Activated T-helper 1 cell treated with Interleukin-2 at 50 U/mL for 16 hours (primary cell): Measurements from ENCODE around the gene TMEM184B.

Experiments used
- DNase-seq: peaks from one replicate; pipeline ENCODE4 v3.0.0-alpha.2; 2020; ENCODE audit warnings: low read depth

TMEM184B gene

DNA sequence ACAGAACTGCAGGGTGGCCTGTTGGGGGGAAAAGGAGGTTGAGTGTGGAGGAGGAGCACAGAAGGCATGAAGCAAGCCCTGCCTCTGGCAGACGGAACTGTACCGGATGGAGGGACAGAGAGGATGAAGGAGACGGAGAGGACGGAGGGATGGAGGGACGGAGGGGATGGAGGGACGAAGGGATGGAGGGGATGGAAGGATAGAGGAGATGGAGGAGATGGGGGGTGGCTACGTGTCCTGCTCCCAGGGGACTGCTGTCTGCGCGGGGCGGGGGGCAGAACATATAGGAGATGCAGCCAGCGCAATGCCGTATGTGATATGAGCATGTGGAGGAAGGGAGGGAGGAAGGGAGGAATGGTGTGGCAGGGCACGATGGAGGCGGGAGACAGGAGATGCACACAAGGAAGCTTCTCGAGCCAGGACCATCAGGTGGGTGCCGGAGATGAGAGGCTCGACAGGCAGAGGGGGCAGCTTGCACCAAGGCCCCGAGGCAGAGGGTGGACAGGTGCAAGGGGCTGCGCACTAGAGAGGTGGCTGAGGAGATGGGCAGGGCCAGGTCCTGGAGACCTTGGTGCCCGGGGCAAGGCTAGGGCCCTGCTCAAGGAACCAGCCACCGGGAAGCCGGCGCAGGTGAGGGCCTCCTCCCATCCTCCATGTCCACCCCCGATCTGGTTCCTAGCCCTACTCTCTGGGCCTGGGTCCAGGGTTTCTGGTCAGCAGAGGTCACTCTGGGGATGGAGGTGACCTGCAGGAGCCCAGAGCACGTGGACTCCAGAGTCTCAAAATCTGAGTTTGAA, 45.8 kb downstream of the TMEM184B start:
- no peak for DNase-seq

DNA sequence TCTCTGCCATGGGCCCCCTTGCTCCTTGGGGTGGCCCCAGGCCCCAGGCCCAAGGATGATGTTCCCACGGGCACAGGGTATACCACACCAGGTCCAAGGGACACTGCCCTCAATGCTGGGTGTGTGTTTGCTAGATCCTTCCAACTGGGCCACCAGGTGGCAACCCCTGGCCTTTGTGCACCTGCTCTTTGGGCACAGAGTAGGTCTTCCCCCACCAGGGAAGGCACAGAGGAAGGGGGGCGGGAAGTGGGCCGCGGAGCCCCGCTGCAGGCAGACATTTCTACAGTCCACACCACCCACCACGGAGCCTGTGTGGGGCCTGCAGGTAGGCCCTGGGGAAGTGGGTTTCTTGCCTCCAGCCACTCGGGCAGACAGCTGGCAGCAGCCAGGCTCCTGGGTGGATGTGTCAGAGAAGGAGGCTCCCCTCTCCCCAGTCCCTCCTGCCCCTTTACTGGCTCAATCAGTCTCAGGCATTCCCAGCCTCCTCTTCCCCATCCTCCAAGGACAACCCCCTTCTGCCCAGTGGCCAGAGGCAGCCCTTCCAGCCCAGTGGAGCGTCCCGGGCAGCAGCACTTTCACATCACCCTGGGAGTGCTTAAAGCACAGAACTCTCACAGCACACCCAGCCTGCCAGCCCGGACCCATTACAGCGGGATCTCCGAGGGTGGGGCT, 49.4 kb downstream of the TMEM184B start:
- no peak for DNase-seq

DNA sequence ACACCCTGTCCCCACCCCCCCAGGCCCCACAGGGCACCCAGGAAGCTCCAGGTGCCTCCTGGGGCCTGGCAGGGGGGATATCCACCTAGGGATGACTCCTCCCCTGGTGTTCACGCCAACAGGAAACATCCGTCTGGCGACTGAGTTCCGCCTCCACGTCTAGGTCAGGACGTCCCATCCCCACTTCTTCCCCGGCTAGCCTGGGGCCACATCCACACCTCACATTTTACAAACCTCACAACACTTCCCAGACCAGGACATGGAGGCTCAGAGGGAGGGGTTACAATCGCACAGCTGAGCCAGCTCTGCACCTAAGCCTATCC, 50.1 kb downstream of the TMEM184B start:
- DNase-seq, result no peak

DNA sequence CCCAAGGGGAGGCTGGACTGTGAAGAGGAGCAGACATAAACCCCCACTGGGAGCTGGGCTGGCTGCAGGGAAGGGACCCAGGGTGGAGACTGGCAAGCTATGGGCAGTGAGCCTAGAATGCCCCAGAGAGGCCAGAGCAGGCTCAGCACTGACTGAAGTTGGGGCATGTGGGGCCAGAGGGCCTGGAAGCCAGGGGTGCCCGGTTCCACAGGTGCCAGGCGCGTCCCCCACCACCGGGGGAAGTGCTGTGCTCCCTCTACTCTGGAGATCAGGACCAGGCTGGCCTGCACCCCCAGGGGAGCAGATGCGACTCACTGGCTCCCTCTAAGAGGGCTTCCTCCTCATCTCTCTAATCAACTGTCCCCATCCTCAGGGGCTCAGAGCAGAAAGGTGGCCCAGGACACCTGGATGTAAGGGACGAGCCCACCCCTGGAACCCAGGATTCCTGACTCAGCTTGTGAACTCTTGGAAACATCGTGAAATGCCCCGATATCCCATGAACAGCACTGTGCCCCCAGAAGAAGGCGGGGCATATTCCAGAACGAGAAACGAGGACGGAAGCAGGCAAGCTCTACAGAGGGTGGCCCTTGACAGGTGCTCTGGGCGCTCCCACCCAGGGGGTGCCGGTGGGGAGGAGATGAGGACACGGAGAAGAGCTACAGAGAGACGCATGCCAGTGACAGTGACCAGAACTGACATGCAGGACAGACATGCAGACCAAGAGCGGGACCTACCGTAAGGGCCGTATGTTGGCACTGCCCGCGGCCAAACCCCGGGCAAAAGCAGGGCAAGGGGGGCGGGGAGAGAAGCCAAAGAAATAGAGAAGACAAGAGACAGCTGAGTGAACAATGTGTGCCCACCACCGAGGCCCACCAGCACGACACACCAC, 50.7 kb downstream of the TMEM184B start:
- DNase-seq, result no peak

DNA sequence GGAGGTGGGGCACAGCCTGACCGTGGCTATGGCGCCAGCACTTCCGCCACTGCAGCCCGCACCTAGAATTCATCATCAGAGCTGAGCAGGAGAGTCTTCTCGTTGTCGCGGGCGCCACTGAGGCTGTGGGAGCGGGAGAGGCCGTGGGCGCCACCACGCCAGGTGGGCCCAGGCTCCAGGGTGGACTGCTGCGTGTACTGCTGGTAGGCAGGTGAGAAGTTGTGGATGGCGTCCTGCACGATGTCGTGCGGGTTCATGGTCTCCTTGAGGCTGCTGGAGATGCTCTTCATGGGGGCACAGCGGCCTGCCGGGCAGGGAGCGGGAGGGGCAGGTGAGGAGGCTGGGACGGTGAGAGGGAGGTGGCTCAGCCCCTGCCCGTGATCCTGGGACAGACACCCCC, 51.4 kb downstream of the TMEM184B start:
- no peak for DNase-seq

DNA sequence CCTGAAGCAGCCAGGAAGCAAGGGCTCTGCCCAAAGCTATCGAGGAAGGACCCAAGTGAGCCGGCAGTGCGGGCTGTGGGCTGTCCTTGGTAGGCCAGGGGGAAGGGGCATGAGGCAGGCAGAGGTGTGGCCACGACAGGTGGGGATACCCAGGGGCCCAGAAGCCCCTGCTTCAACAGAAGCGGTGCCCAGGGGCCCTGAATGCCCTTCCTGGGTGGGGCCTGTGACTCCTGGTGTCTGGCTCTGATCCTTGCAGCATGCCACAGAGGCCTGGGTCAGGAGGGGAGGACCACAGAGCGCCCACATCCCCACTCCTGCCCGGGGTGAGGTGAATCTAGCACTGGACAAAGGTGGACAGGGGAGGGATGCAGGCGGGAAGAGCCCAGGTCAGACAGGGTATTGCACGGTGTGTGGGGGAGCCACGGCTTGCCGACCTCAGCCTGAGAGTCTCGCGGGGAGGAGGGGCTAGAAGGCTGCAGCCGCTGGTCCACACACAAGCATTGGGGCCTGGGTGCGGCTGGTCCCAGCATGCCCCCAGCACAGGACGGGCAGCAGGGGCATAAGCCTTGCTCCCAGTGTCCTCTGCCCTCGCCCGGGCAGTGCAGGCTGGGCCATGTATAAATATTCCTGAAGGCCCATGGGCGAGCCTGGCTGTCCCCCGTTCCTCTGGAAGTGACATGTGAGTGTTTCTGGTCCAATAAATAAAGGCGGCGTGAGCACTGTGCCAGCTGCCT, 52.0 kb downstream of the TMEM184B start:
- no peak for DNase-seq

DNA sequence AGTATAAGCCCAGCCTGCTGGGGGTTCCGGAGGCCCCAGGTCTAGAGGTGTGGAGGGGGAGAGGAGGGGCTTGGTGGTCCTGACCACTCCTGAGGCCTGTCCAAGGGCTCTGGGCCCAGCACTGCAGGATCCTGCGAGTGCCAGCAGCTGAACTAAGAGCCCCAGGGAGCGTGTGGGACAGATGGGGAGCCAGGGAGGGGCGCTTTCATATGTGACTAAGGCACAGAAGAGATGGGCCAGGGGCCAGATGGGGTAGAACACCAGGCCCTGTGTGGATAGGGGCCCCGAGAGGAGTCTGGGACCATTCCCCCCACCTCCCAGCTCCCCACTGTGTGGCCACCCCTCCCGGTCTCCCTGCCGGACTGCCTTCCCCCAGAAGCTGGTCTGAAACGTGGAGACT, 52.6 kb downstream of the TMEM184B start:
- DNase-seq, result no peak

DNA sequence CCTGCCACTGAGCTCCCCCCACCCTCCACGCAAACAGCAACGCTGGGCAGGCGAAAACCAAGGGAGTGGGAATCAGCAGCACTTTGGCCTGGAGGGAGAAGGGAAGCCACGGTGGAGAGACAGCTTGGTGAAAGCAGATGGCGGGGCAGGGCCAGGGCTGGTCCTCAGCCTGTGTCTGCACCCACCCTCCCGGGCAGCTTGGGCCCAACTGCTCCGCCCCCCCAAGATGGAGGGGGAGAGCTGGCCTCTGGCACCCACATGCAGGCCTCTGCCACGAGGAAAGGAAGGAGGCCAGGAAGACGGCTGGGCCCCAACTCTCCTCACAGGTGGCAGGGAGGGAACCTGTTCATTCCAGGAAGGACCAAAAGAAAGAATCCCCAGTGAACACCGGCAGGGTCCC, 53.2 kb downstream of the TMEM184B start:
- no peak for DNase-seq

DNA sequence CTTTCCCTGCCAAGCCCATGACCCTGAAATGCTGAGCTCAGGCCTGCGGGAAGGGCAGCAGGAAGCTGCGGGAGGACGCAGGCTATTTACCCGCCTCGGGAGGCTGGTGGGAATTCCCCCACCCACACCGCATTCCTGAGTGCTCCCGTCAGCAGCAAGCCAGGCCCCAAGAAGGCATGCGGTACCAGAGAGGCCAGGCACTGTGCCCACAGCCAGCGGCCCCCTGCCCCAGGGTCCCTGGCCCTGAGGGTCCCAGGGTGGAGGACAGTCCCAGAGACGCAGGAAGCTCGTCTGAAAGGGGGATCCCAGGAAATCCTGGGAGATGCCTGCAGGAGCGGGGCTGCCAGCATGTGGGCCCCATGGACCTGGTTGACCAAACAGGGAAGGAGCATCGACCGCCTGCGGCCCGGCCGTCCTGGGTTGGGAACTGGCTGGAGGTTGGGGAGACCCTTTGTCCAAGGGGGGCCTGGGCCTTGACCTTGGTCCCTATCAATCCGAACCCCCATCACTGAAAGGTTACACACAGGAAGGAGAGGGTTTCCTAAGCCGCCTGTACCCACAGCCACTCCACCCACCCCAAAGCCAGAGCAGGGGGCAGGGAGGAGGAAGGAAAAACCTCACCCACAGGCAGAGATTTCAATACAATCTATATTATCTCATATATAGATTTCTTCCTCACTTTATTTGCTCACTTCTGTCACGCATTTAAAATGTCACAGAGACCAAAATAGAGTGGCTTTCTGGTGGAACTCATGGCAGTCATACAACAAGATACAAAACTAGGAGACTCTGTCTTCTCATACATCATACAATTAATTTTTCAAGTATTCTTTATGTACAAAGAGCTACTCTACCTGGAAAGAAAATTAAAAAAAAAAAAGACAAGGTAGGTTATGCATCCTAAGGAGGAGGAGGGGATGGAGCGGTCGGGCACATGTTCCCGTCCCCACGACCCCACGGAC, 53.9 kb downstream of the TMEM184B start:
- no peak for DNase-seq

DNA sequence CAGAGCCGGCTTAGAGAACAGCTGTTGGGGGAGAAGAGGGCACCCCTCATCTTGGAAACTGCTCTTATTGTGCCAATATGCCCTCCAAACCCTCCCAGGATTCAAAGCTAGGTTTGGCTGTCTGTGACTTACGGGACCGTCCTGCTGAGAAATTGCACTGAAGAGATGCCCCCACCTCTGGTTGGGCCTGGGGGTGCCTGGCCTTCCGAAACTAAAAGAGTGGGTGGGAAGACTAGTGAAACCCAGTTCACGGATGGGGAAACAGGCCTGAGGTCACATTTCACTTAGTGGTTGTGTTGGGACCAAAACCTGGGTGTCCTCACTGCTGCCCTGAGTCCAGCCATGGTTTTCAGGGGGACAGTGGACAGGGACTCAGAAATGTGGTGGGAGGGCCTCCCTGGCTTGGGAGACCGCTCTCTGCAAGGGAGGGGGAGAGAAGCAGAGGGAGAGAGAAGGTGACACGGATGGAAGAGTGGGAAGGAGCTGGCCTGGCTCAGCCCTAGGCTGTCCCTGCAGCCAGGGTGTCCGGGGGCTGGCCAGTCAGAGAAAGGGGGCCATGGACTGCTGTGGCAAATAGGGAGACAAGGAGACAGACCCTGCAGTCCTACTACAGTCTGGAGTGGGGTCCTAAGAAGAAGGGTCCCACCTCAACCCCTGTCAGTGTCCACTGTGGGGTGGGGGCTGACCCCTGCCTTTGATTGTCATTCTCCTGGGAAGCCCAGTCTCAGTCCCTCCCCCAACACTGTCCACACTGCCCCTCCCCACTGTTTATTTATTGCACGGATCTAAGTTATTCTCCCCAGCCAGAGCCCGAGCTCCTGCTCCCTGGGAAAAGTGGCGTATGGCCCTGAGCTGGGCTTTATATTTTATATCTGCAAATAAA, 57.4 kb downstream of the TMEM184B start:
- DNase-seq, result no peak

DNA sequence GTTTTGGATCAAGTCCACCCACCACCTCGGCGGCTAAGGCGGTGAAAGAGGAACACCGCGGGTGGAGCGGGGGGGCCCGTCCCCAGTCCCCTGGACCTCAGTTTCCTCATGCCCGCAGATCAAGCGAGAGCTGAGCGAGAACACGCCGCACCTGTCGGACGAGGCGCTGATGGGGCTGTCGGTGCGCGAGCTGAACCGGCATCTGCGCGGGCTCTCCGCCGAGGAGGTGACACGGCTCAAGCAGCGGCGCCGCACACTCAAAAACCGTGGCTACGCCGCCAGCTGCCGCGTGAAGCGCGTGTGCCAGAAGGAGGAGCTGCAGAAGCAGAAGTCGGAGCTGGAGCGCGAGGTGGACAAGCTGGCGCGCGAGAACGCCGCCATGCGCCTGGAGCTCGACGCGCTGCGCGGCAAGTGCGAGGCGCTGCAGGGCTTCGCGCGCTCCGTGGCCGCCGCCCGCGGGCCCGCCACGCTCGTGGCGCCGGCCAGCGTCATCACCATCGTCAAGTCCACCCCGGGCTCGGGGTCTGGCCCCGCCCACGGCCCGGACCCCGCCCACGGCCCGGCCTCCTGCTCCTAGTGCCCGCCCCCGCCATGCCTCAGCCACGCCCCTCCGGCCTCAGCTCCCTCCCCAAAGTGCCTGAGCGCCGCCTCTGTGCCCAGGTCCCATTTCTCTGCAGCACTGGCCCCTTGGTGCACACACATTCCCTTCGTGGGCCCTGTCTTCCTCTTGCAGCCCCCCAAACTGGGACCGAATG, 58.3 kb downstream of the TMEM184B start:
- DNase-seq, result peak; percentile 71

DNA sequence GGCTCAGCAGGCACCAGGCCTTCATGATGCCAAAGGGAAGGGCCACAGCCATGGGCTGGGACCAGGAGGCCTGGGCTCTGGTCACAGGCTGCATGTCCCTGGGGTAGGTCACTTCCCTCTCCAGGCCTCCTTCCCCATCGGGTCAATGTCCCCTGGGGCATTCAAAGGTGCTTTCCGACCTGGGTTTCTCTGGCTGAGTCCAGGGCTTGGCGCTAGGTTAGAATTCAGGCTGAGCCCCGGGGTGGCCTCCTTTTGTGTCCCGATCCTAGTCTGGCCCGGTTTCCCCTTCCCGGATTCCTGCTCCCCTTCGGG, 58.9 kb downstream of the TMEM184B start:
- no peak for DNase-seq

DNA sequence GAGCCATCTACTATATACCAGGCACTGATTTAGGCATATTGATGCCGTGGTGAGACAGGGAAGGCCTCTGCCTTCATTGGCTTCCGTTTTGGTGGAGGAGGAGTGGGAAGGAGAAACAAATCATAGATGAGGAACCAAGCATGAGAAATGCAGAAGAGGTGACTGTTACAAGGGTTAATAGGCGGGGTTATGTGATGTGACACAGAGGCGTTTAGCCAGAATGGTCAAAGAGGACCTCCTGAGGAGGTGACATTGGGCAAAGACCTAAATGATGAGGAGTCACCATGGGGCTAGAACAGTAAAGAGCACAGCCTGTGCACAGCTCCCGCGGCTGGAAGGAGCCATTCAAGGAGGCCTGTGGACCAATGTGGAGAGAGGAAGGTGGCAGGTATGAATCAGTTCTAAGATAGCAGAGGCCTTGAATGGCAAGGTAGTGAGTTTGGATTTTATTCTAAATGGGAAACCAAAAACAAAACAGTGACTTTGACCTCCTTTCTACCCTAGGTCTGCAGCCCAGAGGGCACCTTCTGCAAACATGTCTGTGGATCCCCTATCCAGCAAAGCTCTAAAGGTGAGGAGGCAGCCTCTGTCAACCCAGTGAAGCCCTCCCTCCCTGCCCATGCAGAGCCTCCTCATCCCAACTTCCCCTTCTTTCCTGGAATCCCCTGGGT, 59.4 kb downstream of the TMEM184B start:
- no peak for DNase-seq

DNA sequence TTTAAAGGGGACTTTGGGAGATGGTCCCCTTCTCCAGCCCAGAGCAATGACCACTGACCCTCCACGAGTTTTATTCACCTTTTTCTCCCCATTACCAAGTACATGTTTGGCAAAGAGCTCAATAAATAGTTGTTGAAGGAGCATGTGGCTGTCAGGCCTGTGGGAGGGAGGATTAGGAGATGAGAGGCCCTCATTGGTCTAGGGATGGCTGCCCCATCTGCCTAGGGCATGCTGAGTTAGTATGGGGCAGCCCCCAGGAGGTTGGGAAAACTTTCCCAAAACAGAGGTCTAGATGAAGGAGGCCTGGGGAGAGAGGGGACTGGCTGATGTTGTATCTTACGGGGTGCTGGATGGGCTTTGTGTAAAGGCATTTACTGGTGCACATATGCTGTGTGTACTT, 60.4 kb downstream of the TMEM184B start:
- DNase-seq, result no peak

DNA sequence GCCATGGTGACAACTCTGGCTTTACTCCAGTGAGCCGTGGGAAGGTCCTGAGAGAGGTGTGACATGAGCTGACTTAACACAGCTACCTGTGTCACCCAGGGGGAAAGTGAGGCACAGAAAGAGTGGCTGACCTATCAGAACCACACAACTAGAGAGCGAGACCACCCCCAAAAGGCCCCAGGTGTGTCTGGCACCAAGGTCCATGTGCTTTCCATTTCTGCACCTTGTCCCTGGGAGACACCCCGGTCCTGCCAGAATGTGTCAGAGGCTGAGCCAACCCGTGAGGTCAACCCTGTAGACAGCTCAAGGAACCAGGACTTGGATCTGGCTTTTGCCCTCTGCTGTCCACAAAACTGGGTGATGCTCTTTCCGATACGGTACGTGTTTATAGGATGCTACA, 61.3 kb downstream of the TMEM184B start:
- DNase-seq, result no peak

DNA sequence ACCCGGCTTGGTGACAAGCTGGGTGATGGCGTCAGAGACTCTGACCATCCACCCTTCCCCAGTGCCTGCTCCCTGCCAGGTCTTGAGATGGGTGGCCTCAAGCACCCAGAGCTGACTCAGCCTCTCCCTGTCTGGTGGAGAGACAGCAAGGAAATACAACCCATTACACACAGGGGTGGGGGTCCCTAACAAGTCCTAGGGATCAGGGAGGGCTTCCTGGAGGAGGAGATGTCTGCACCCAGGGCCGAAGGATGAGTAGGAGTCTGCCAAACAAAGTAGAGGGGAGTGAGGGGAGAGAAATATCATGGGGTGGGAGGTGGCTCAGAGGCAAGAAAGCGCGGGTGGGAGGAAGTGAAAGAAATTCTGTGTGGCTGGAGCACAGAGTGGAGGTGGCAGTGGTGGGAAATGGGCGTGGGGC, 64.2 kb downstream of the TMEM184B start:
- DNase-seq, result no peak

DNA sequence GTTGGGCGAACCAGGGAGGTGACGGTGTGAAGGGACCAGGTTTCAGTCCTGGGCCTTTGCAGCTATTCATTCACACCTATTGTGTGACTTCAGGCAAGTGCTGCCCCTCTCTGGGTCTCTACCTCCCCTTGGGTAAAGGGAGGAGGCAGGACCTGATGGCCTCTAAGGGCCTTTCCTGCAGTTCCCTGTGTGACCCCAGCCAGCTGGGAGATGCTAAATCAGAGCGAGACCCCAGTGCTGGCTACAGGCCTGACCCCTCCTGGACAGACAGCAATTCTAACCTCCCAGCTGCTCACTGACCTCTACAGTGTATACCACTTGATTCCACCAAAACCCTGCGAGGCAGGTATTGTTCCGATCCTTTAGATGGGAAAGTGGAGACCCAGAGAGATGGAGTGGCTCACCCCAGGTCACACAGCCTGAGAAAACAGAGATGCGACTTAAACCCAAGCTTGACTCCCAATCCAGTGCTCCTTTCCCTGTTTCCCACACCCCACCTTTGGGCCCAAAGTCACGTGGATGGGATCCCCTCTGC, 64.8 kb downstream of the TMEM184B start:
- no peak for DNase-seq

DNA sequence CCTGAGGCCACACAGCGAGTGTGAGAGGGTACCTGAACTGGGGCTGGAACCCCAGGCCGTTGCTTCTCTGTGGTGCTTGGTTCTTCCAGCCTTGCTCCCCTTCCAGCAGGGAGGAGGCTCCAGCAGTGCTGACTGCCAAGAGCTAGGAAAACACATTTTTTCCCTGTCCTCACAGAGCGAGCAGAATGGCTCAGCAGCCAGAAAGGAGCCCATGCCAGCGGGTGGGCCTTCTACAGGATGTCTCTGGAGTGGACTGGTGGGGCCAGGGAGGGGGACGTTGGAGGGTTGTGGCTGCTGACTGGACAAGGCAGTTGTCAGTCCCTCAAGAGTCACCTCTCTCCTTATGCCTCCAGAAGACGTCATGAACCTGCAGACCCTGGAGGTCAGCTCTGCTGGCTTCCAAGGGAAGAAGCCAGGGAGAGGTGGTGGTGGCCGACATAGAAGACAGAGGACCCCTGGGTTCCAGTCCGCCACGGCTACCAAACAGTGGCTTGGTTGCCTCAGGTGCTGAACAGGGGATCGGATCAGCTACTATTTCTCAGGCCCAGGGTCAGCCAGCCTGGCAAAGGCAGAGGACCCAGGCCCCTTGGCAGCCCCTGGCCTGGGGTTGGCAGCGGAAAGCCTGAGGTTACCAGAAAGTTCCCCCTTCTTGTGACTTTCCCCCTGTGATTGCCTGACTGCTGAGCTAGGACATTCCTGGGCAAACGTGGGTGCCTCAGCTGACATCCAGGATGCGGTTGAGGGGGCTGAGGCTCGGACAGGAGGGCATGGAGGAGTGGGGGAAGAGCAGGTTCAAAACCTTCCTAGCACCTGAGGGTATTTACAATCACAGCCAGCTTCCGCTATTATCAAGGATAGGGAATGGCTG, 67.3 kb downstream of the TMEM184B start:
- no peak for DNase-seq
